ENCODE data around the gene LRRC49. TPM values are rescaled to one million over a fixed set of nuclear protein-coding genes. Genes with fewer than 3 reads are reported as not detected.
"Not testable (repeated sequence)": the region's sequence is repeated elsewhere in the genome, so short reads cannot be mapped to it uniquely, and the experiment has no call there.

The LRRC49 gene
- total and polyA plus RNA-seq, 7 donors: 0.44 to 4.4 (median 1.7) TPM

DNA sequence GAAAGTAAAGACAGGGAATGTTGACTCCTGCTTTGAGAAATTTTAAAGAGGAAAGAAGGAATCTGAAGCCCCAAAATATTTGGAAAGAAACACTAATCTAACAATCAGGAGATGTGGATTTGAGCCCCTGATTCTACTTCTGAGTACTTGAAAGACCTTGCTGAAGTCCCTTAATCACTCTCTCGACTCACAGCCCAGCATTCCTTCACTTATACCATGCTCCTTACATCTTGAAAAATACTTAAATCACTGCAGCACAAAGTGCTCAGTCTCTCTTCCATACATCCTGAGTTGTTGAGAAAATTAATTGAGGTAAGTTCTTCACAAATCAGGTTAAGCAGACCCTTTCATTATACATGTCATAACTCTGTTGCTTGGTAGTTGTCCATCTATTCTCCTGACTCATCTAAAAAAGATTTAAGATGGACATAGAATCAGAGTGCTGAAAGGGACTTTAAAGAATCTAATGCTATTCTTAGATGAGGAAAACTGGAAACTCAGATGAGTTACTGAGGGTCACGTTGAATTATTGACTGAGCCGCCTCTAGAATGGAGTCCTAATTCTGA lies 149.8 kb downstream of the LRRC49 start:
- DNase-seq (no peak), ATAC-seq (no peak)
- Histone ChIP-seq H3K9me3 (peaks cover 4% of the 10 kb centered on the region), H3K4me3 (no peak overlapping the region), H3K4me1 (no peaks in the 10 kb centered on the region), H3K27ac (no peak overlapping the region), H3K27me3 (ENCODE audit: insufficient read depth in 3 of 3, low read length in 2 of 3) (no peaks in the 10 kb centered on the region), H3K36me3 (ENCODE audit: insufficient read depth in 1 of 2, low read depth in 1 of 2) (no peaks in the 10 kb centered on the region)
- intact Hi-C loops (cut with DNase I): no loop called here
- 45 to 52% (median 50%) methylated on average over 3 of the region's 3 CpGs for WGBS, 3 donors
- no peak for TF ChIP-seq CTCF (IDR thresholded peaks at IDR 0.05)

- peaks cover 4% of the 10 kb centered on the region for H3K9me3 ChIP-seq
- no peaks in the 10 kb centered on the region for H3K27me3 ChIP-seq (ENCODE audit: insufficient read depth in 3 of 3, low read length in 2 of 3)
- ATAC-seq: peak in 1 of 4 donors; percentile 57
- no peak overlapping the region for H3K27ac ChIP-seq
- DNase-seq: no peak
- no peaks in the 10 kb centered on the region for H3K36me3 ChIP-seq (ENCODE audit: insufficient read depth in 1 of 2, low read depth in 1 of 2)
- intact Hi-C loops (cut with DNase I): no loop called here
- no peaks in the 10 kb centered on the region for H3K4me1 ChIP-seq
- 20 to 29% (median 27%) methylated on average over 1 of the region's 1 CpG for WGBS, 3 donors
- no peak for TF ChIP-seq CTCF (IDR thresholded peaks at IDR 0.05)
- H3K4me3 ChIP-seq: no peak overlapping the region
Observed at GRCh38 chr15:71043373-71043772, 150.7 kb downstream of the LRRC49 start.

DNA sequence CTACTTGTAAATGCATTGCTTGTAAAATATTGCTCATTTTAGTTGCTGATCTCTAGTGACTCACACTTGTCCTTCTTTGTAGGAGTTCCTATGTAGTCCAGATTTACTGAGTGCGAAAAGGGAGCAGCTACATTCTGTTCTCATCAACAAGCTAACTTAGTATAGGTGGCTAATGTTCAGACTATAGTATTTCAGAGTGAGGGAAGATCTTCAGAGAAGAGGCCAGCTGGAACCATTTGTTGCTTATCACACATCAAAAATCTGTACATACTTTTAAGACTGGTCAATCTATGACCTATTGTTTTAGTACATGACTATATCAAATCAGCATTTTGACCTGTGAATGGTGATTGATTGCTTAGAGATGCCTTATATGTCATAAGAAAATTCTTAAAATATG lies 151.4 kb downstream of the LRRC49 start:
- no peaks in the 10 kb centered on the region for H3K27me3 ChIP-seq (ENCODE audit: insufficient read depth in 3 of 3, low read length in 2 of 3)
- no peak overlapping the region for H3K4me3 ChIP-seq
- ATAC-seq (no peak), DNase-seq (no peak)
- no peaks in the 10 kb centered on the region for H3K4me1 ChIP-seq
- H3K36me3 ChIP-seq (ENCODE audit: insufficient read depth in 1 of 2, low read depth in 1 of 2): no peaks in the 10 kb centered on the region
- intact Hi-C loops (cut with DNase I): no loop called here
- no peak for TF ChIP-seq CTCF (IDR thresholded peaks at IDR 0.05)
- 81 to 97% (median 94%) methylated on average over 1 of the region's 1 CpG for WGBS, 3 donors
- H3K9me3 ChIP-seq: peaks cover 4% of the 10 kb centered on the region
- H3K27ac ChIP-seq: no peak overlapping the region

GRCh38 chr15:71046146-71046545 lies 153.5 kb downstream of the LRRC49 start:
- H3K27ac ChIP-seq; H3K27me3 ChIP-seq (ENCODE audit: insufficient read depth in 3 of 3, low read length in 2 of 3); H3K4me3 ChIP-seq; intact Hi-C loops (cut with DNase I); H3K4me1 ChIP-seq; ATAC-seq; DNase-seq; H3K9me3 ChIP-seq; H3K36me3 ChIP-seq (ENCODE audit: insufficient read depth in 1 of 2, low read depth in 1 of 2): not testable (repeated sequence)
- 75 to 94% (median 82%) methylated on average over 2 of the region's 2 CpGs for WGBS, 3 donors

DNA sequence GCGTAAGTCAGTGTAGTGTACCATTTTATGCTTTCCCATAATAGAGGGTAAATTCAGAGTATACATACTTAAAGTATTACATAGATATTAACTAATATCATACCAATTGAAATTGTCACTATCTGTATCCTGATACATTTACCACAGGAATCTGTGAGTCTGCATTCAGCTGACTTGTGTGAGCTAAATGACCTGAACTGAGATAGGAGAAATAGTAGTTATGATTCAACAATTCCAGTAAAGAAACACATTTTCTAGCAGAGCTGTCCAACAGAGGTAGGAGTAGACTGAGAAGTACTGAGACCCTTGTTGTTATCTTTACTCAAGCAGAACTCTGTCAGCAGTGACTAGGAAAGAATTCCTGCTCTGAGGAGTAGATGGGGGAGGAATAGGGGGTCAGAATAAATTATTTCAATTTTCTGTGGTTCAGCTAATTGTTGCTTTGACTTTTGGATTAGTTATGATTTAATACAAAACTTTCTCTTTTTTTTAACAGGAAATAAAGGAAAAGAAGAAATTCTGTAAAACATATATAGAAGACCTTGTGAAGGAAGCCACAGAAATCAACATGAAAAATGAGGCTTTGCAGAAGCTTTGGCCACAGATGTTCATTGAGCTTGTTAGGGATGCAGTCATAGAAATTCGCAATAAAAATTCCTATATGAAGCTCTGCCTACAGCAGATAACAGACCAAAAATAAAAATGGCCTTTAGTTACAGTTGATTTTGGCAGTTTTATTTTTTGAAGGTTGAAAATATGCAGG lies 156.5 kb downstream of the LRRC49 start:
- TF ChIP-seq CTCF (IDR thresholded peaks at IDR 0.05): no peak
- H3K27me3 ChIP-seq (ENCODE audit: insufficient read depth in 3 of 3, low read length in 2 of 3): no peaks in the 10 kb centered on the region
- ATAC-seq (no peak), DNase-seq (no peak)
- 92 to 94% (median 93%) methylated on average over 2 of the region's 2 CpGs for WGBS, 3 donors
- intact Hi-C loops (cut with DNase I): no loop called here
- H3K27ac ChIP-seq: no peak overlapping the region
- no peaks in the 10 kb centered on the region for H3K36me3 ChIP-seq (ENCODE audit: insufficient read depth in 1 of 2, low read depth in 1 of 2)
- H3K9me3 ChIP-seq: peaks cover 4% of the 10 kb centered on the region
- no peak overlapping the region for H3K4me3 ChIP-seq
- H3K4me1 ChIP-seq: no peaks in the 10 kb centered on the region

All from psoas muscle (tissue), 8 donors.